ENCODE results near the gene FUT9.

GRCh38 chr6:95973976-95974375 lies 41.8 kb upstream of the FUT9 start:
- TF ChIP-seq REST (IDR thresholded peaks at IDR 0.05; ENCODE audit: low read depth) (no peak), YY1 (IDR thresholded peaks at IDR 0.05; ENCODE audit: low read depth) (no peak), CREB1 (IDR thresholded peaks at IDR 0.05; ENCODE audit: low read depth) (no peak)
